Mesendoderm (in vitro differentiated cells): ENCODE data around the gene ARSB.
A peak's percentile ranks its signal among the peaks of the same experiment; 100 is the strongest.

Source experiments
- DNase-seq: peaks from one replicate; pipeline ENCODE4 v3.0.0; 2013
- H2AK5ac ChIP-seq: 2 replicates; pipeline ENCODE4 v1.6.1; 2013; ENCODE audit warnings: low read length, inconsistent platforms
- H2BK120ac ChIP-seq: 2 replicates; pipeline ENCODE4 v1.6.1; 2013; ENCODE audit warnings: low read depth, mild to moderate bottlenecking, low read length, moderate library complexity, mixed read lengths
- H2BK15ac ChIP-seq: replicated peaks from 2 replicates; pipeline ENCODE4 v1.6.1; 2013; ENCODE audit warnings: low read depth, mild to moderate bottlenecking, moderate library complexity
- H2BK5ac ChIP-seq: 2 replicates; pipeline ENCODE4 v1.6.1; 2013; ENCODE audit warnings: low read length, inconsistent platforms
- H3K18ac ChIP-seq: 2 replicates; pipeline ENCODE4 v1.6.1; 2013; ENCODE audit warnings: mild to moderate bottlenecking, low read length, mixed read lengths
- H3K23ac ChIP-seq: one replicate; pipeline ENCODE4 v1.6.1; 2013; ENCODE audit warnings: low read length
- H3K27ac ChIP-seq: 2 replicates; pipeline ENCODE4 v1.5.1; 2013; ENCODE audit warnings: low read depth, mild to moderate bottlenecking, inconsistent platforms, low read length, moderate library complexity
- H3K27me3 ChIP-seq: 2 replicates; pipeline ENCODE4 v1.6.1; 2013; ENCODE audit warnings: low read length, control low read depth, mild to moderate bottlenecking, inconsistent platforms; ENCODE audit not compliant: insufficient read depth, poor library complexity
- H3K36me3 ChIP-seq: 2 replicates; pipeline ENCODE4 v1.6.1; 2013; ENCODE audit warnings: low read length, inconsistent platforms; ENCODE audit not compliant: control insufficient read depth, insufficient read depth
- H3K4ac ChIP-seq: one replicate; pipeline ENCODE4 v1.6.1; 2013; ENCODE audit warnings: low read depth, mild to moderate bottlenecking, low read length, moderate library complexity
- H3K4me1 ChIP-seq: 2 replicates; pipeline ENCODE4 v1.6.1; 2013; ENCODE audit warnings: low read depth, low read length, inconsistent platforms; ENCODE audit not compliant: control insufficient read depth
- H3K4me2 ChIP-seq: 2 replicates; pipeline ENCODE4 v1.6.1; 2013; ENCODE audit warnings: low read length
- H3K4me3 ChIP-seq: 2 replicates; pipeline ENCODE4 v1.5.1; 2013; ENCODE audit warnings: mild to moderate bottlenecking, low read length
- H3K56ac ChIP-seq: one replicate; pipeline ENCODE4 v1.6.1; 2013; ENCODE audit warnings: low read length
- H3K79me1 ChIP-seq: 2 replicates; pipeline ENCODE4 v1.6.1; 2013; ENCODE audit warnings: low read length, inconsistent platforms
- H3K79me2 ChIP-seq: 2 replicates; pipeline ENCODE4 v1.6.1; 2013; ENCODE audit warnings: mild to moderate bottlenecking, low read length; ENCODE audit not compliant: control insufficient read depth, insufficient read depth
- H3K9ac ChIP-seq: 2 replicates; pipeline ENCODE4 v1.6.1; 2013; ENCODE audit warnings: low read length, inconsistent platforms
- H4K5ac ChIP-seq: one replicate; pipeline ENCODE4 v1.6.1; 2013; ENCODE audit warnings: low read length
- H4K8ac ChIP-seq: one replicate; pipeline ENCODE4 v1.6.1; 2013; ENCODE audit warnings: low read depth, mild to moderate bottlenecking, control low read depth, low read length, moderate library complexity
- WGBS: extraction: QIAGEN DNeasy Blood & Tissue Kit; methylation state at CpG from one replicate; pipeline ENCODE4 v1.1.7; 2013; ENCODE audit warnings: low lambda C conversion rate, missing lambda C conversion rate; ENCODE audit not compliant: insufficient coverage; ENCODE audit errors: extremely low coverage; 5-methylcytosine and 5-hydroxymethylcytosine counted together

ARSB gene

DNA sequence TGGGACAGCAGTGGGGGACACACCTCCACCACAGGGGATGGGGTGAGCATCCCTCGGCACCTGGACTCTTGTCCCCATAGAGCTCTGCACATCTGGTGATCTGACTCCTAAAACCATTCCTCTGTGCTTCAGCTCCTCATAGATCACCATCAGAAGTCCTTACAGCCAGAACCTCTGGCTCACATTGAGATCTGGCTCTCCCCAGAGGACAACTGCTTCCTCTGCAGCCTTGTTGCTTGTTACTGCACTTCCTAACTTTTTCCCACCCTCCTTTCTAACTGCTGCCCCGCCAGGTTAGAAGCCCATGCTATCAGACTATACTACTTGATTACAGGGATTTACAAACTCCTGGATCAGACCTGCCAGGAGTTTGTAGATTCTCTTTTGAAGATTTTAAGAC, 64.5 kb downstream of the ARSB start:
- DNase-seq = peak; percentile 77
- no peak overlapping the region for H4K8ac ChIP-seq
- H3K23ac ChIP-seq = no peak overlapping the region
- no peak overlapping the region for H3K4ac ChIP-seq
- no peak overlapping the region for H3K4me2 ChIP-seq
- WGBS = no CpG with 5 or more reads among the region's 2 CpGs
- no peak overlapping the region for H2BK5ac ChIP-seq
- no peaks in the 10 kb centered on the region for H3K79me2 ChIP-seq
- H3K4me1 ChIP-seq = peaks cover 2% of the 10 kb centered on the region
- H3K18ac ChIP-seq = no peak overlapping the region
- no peak overlapping the region for H3K9ac ChIP-seq
- no peak overlapping the region for H2BK120ac ChIP-seq
- H2BK15ac ChIP-seq = no peak overlapping the region
- H2AK5ac ChIP-seq = no peak overlapping the region
- no peak overlapping the region for H3K4me3 ChIP-seq
- no peaks in the 10 kb centered on the region for H3K36me3 ChIP-seq
- no peaks in the 10 kb centered on the region for H3K27me3 ChIP-seq
- H3K79me1 ChIP-seq = no peaks in the 10 kb centered on the region
- peak overlapping the region; percentile 40 for H3K27ac ChIP-seq
- no peak overlapping the region for H4K5ac ChIP-seq
- no peak overlapping the region for H3K56ac ChIP-seq

DNA sequence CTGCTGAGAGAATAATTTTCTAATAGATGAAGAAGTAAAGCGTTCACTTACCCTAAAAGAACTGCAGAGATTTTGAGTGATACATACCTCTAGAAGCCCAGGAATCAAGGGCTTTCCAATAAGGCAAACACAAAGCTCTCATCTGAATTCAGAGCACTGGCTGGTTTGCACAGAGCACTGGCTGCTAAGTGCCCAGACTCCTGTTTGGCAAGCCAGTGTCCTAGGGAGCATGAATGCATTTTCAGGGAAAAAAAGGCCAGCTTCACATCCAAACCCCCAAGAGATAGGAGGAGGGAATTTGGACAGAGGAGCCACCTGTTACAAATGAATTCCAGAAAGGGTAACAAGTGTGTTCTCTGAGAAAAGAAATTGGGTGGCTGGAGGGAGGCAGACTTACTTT, 65.3 kb downstream of the ARSB start:
- Histone ChIP-seq H3K79me2 (no peaks in the 10 kb centered on the region), H2BK5ac (no peak overlapping the region), H3K79me1 (no peaks in the 10 kb centered on the region)

DNA sequence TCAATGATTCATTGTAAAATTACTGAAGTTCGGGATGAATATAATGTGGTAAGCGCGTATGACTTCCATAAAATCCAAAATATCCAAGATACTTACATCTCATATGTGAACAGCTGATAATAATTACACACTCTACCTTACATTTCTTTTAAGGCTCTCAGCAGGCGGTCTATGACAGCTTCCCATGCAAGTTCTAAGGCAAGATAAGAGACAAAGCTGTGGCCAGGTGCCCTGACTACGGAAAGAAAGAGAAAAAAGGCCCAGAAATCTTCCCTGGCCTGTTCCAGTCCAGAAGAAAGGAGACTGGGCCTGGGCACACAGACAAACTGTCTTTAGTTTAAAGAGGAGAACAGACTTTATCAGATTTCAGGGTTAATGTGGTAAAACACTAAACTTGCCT, 69.1 kb downstream of the ARSB start:
- Histone ChIP-seq H3K4me2 (no peak overlapping the region), H3K79me1 (no peaks in the 10 kb centered on the region), H3K27me3 (no peaks in the 10 kb centered on the region), H3K4me3 (no peak overlapping the region), H2BK5ac (no peak overlapping the region), H3K4ac (no peak overlapping the region), H3K9ac (no peak overlapping the region), H2AK5ac (no peak overlapping the region), H3K4me1 (no peaks in the 10 kb centered on the region), H3K23ac (no peak overlapping the region), H4K5ac (no peak overlapping the region), H2BK120ac (peak overlapping the region; percentile 38), H3K18ac (peak overlapping the region; percentile 84), H4K8ac (no peak overlapping the region), H3K79me2 (no peaks in the 10 kb centered on the region), H3K36me3 (no peaks in the 10 kb centered on the region), H2BK15ac (peak overlapping the region; percentile 57), H3K56ac (no peak overlapping the region), H3K27ac (no peak overlapping the region)
- WGBS = no CpG with 5 or more reads among the region's 5 CpGs
- DNase-seq = no peak

More for the DNA sequence above, 65.3 kb downstream of the ARSB start:
- H3K27ac ChIP-seq = no peak overlapping the region
- H3K4ac ChIP-seq = no peak overlapping the region
- no peak overlapping the region for H3K4me3 ChIP-seq
- no peaks in the 10 kb centered on the region for H3K4me1 ChIP-seq
- no peak overlapping the region for H4K8ac ChIP-seq
- no peak overlapping the region for H3K56ac ChIP-seq
- H2AK5ac ChIP-seq = no peak overlapping the region
- no peaks in the 10 kb centered on the region for H3K36me3 ChIP-seq
- no peaks in the 10 kb centered on the region for H3K27me3 ChIP-seq
- no CpG with 5 or more reads among the region's 1 CpG for WGBS
- no peak overlapping the region for H4K5ac ChIP-seq
- no peak overlapping the region for H2BK120ac ChIP-seq
- H3K18ac ChIP-seq = no peak overlapping the region
- H3K4me2 ChIP-seq = no peak overlapping the region
- H3K9ac ChIP-seq = no peak overlapping the region
- H2BK15ac ChIP-seq = no peak overlapping the region
- no peak overlapping the region for H3K23ac ChIP-seq
- no peak for DNase-seq

DNA sequence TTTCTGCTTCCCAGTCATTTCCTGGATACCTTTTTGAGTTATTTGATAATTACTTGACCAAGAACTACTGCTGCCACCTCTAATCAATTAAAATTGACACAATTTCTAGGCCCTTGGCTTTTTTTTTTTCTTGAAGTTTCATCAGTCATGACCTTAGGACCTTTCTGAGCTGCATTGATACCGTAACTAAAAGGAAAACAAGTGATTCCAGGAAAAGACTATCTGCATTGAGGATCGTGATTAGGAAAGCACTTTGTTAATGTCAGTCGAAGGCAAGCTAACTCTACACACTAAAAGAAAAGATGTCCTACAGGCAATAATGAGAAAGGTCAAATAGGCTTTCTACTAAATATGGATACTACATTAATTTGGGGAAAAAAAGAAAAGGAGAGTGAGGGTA, 69.9 kb downstream of the ARSB start:
- no peak overlapping the region for H3K27ac ChIP-seq
- H3K4me3 ChIP-seq = no peak overlapping the region
- no peak for DNase-seq
- no peaks in the 10 kb centered on the region for H3K79me1 ChIP-seq
- H3K9ac ChIP-seq = no peak overlapping the region
- H3K79me2 ChIP-seq = no peaks in the 10 kb centered on the region
- H3K23ac ChIP-seq = no peak overlapping the region
- WGBS = no CpG with 5 or more reads among the region's 3 CpGs
- no peak overlapping the region for H2AK5ac ChIP-seq
- no peak overlapping the region for H3K4ac ChIP-seq
- H4K8ac ChIP-seq = no peak overlapping the region
- no peaks in the 10 kb centered on the region for H3K4me1 ChIP-seq
- H3K36me3 ChIP-seq = no peaks in the 10 kb centered on the region
- no peak overlapping the region for H2BK120ac ChIP-seq
- no peak overlapping the region for H3K4me2 ChIP-seq
- no peak overlapping the region for H2BK15ac ChIP-seq
- no peak overlapping the region for H4K5ac ChIP-seq
- no peak overlapping the region for H3K56ac ChIP-seq
- no peaks in the 10 kb centered on the region for H3K27me3 ChIP-seq
- H3K18ac ChIP-seq = no peak overlapping the region
- H2BK5ac ChIP-seq = no peak overlapping the region

DNA sequence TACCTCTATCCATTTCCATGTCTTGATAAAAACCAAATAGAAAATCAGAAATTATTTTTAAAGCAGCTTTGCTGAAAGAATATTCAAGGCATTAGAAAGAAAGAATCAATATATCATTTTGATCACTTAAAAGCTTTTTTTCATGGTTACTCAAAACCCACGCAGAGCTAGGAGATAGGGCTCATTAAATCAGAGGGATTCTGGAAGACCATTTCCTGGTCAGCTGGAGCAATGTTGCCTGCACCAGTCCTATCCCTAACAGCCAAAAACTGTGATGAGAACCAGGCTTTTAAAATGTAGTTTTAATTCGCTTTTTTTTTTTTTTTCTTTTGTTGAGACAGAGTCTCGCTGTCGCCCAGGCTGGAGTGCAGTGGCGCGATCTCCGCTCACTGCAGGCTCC, 72.3 kb downstream of the ARSB start:
- Histone ChIP-seq H3K4me1 (peaks cover 8% of the 10 kb centered on the region), H3K27me3 (no peaks in the 10 kb centered on the region), H2BK5ac (no peak overlapping the region), H3K79me1 (no peaks in the 10 kb centered on the region), H4K8ac (no peak overlapping the region), H3K9ac (no peak overlapping the region), H3K23ac (no peak overlapping the region), H3K56ac (no peak overlapping the region), H3K36me3 (no peaks in the 10 kb centered on the region), H3K4me2 (no peak overlapping the region), H3K79me2 (no peaks in the 10 kb centered on the region), H3K18ac (no peak overlapping the region), H3K27ac (no peak overlapping the region), H3K4me3 (no peak overlapping the region), H2AK5ac (no peak overlapping the region), H4K5ac (no peak overlapping the region), H2BK15ac (no peak overlapping the region), H2BK120ac (no peak overlapping the region), H3K4ac (no peak overlapping the region)
- no peak for DNase-seq
- WGBS = no CpG with 5 or more reads among the region's 7 CpGs

DNA sequence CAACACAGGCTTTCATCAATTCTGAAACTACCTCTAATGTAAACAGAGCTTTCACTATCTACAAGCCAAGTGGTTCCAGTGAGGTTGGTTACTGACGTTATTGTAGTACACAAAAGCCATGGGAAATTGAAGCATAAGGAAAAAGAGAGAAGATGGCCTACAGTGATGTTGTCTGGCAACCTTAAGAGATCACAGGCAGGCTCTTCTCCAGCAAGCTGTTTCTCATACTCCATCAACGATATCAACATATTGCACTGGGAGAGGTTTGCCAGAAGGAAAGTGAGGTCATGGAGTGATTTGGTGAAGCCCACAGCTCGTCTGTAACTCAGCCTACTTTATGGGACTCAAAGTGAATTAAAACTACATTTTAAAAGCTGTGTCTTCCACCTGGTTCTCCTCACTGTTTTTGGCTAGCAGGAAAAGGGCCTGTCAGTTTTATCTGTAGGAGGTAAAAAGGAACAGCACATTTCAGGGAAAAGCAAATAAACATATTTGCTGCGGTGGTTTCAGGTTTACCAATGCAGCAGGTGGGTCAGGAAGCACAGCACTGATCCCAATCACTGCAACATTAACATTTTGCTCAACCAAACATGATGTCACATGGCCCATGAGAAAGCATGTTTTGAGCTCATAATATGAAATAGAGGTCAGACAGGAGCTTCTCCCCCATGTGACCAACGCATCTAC, 72.9 kb downstream of the ARSB start:
- H3K27me3 ChIP-seq = no peaks in the 10 kb centered on the region
- no peak overlapping the region for H2BK120ac ChIP-seq
- H4K5ac ChIP-seq = no peak overlapping the region
- no peak overlapping the region for H3K23ac ChIP-seq
- H2BK5ac ChIP-seq = no peak overlapping the region
- H3K27ac ChIP-seq = no peak overlapping the region
- DNase-seq = no peak
- H3K36me3 ChIP-seq = no peaks in the 10 kb centered on the region
- no peak overlapping the region for H4K8ac ChIP-seq
- no peak overlapping the region for H3K56ac ChIP-seq
- H3K4me1 ChIP-seq = peaks cover 11% of the 10 kb centered on the region
- H2AK5ac ChIP-seq = no peak overlapping the region
- H2BK15ac ChIP-seq = no peak overlapping the region
- no peak overlapping the region for H3K4me2 ChIP-seq
- H3K9ac ChIP-seq = no peak overlapping the region
- peak overlapping the region; percentile 51 for H3K18ac ChIP-seq
- H3K4ac ChIP-seq = no peak overlapping the region
- H3K4me3 ChIP-seq = no peak overlapping the region
- no CpG with 5 or more reads among the region's 5 CpGs for WGBS
- H3K79me1 ChIP-seq = no peaks in the 10 kb centered on the region
- H3K79me2 ChIP-seq = no peaks in the 10 kb centered on the region
